Right cardiac atrium (tissue), 5 donors: Measurements from ENCODE around the gene ADAMTSL3. TPM values are rescaled to one million over a fixed set of nuclear protein-coding genes. Genes with fewer than 3 reads are reported as not detected.
A peak's percentile ranks its signal among the peaks of the same experiment; 100 is the strongest.
"Not testable (repeated sequence)": the region's sequence is repeated elsewhere in the genome, so short reads cannot be mapped to it uniquely, and the experiment has no call there.

Experiments used
- ATAC-seq, 2 donors: fragments of 200-7000 bp; cut with Tn5 transposase; one replicate each; pipeline versions ENCODE4 v1.8.0 to v1.9.1; 2020; ENCODE audit warnings: moderate library complexity in 2 of 2, mild to moderate bottlenecking in 1 of 2
- DNase-seq, 3 donors: peaks; one replicate each; pipeline ENCODE4 v3.0.0-alpha.2; 2020
- H3K27ac ChIP-seq: one replicate; pipeline ENCODE4 v1.5.1; 2013; ENCODE audit warnings: mild to moderate bottlenecking, low read length, control low read depth, moderate library complexity
- H3K27me3 ChIP-seq: one replicate; pipeline ENCODE4 v1.6.1; 2013; ENCODE audit not compliant: control insufficient read depth, insufficient read depth
- H3K4me1 ChIP-seq: one replicate; pipeline ENCODE4 v1.6.1; 2013; ENCODE audit warnings: low read length; ENCODE audit not compliant: control insufficient read depth, insufficient read depth
- H3K4me3 ChIP-seq: one replicate; pipeline ENCODE4 v1.5.1; 2013; ENCODE audit warnings: low read length, control low read depth
- H3K9me3 ChIP-seq: one replicate; pipeline ENCODE4 v1.6.1; 2013; ENCODE audit warnings: low read length; ENCODE audit not compliant: control insufficient read depth
- WGBS: extraction: QIAGEN DNeasy Blood & Tissue Kit; methylation state at CpG from one replicate; pipeline ENCODE4 v1.1.7; 2013; 5-methylcytosine and 5-hydroxymethylcytosine counted together
- intact Hi-C, 4 donors: fragments of 100-400 bp; cut with DNase I; formaldehyde crosslinking; loops; one replicate each; pipeline versions ENCODE4 v1.11.0 to v1.14.0; 2022 to 2023
- polyA plus RNA-seq: library from polyadenylated mRNA; stranded (reverse); fragments of 200-250 nt; gene quantifications from one replicate; pipeline ENCODE4 v1.2.3, GENCODE V29; 2013
- total RNA-seq, 4 donors: library from RNA; stranded (reverse); fragmentation: NEBNext Ultra II Directional; extraction: Animal tissue kit (Norgen Biotek cat#: 25700); gene quantifications; one replicate each; pipeline ENCODE4 v1.2.1, GENCODE V29; 2021
- donor health status: healthy with polysubstance abuse.
- donor health status: DM: no; HTN: yes; CAD: no.
- donor health status: DM: no; HTN: no; CAD: no.
- donor health status: DM: no; HTN: yes; CAD: no; lungs with severe emphysema.
- donor health status: DM: yes; HTN: yes; CAD: no.

The ADAMTSL3 gene
- total and polyA plus RNA-seq, 5 donors = 4.7 to 50.2 (median 46.9) TPM

GRCh38 chr15:83747050-83747717 lies 93.3 kb downstream of the ADAMTSL3 start:
- intact Hi-C loops = loop anchor here in 3 of 4 donors (5.0 to 10.0 kb wide), 6 partner anchors 52 to 172 kb away; partner anchors contain the start of gene ADAMTSL3 (in 2 of the 3)
- Histone ChIP-seq H3K27ac (peak overlapping the region; percentile 89), H3K4me3 (no peak overlapping the region), H3K27me3 (no peaks in the 10 kb centered on the region), H3K9me3 (no peaks in the 10 kb centered on the region), H3K4me1 (peaks cover 5% of the 10 kb centered on the region)
- peak; percentile 86 for ATAC-seq
- WGBS = 16% methylated on average over 5 of the region's 5 CpGs
- DNase-seq = peak in 1 of 3 donors; percentile 26

GRCh38 chr15:83747718-83748110 lies 93.8 kb downstream of the ADAMTSL3 start:
- 51% methylated on average over 5 of the region's 5 CpGs for WGBS
- Histone ChIP-seq H3K4me1 (peaks cover 5% of the 10 kb centered on the region), H3K27ac (peak overlapping the region; percentile 89), H3K4me3 (no peak overlapping the region), H3K27me3 (no peaks in the 10 kb centered on the region), H3K9me3 (no peaks in the 10 kb centered on the region)
- DNase-seq (peak in 1 of 3 donors; percentile 54), ATAC-seq (peak; percentile 17 to 25)
- intact Hi-C loops = loop anchor here in 3 of 4 donors (5.0 to 10.0 kb wide), 6 partner anchors 53 to 173 kb away; partner anchors contain the start of gene ADAMTSL3 (in 2 of the 3)

GRCh38 chr15:83753872-83754493 lies 100.1 kb downstream of the ADAMTSL3 start:
- intact Hi-C loops = no loop called here
- H3K9me3 ChIP-seq = no peaks in the 10 kb centered on the region
- WGBS = 67% methylated on average over 6 of the region's 6 CpGs
- no peaks in the 10 kb centered on the region for H3K4me1 ChIP-seq
- no peak overlapping the region for H3K4me3 ChIP-seq
- peak overlapping the region; percentile 8 for H3K27ac ChIP-seq
- H3K27me3 ChIP-seq = no peaks in the 10 kb centered on the region
- DNase-seq (no peak), ATAC-seq (peak in 1 of 2 donors; percentile 43)

GRCh38 chr15:83757291-83757690 lies 103.4 kb downstream of the ADAMTSL3 start:
- WGBS = 98% methylated on average over 1 of the region's 1 CpG
- H3K9me3 ChIP-seq, H3K27ac ChIP-seq, H3K4me3 ChIP-seq, H3K27me3 ChIP-seq, intact Hi-C loops, DNase-seq, H3K4me1 ChIP-seq, ATAC-seq: not testable (repeated sequence)

- Histone ChIP-seq H3K27ac (no peak overlapping the region), H3K4me1 (peaks cover 3% of the 10 kb centered on the region), H3K4me3 (no peak overlapping the region), H3K27me3 (no peaks in the 10 kb centered on the region), H3K9me3 (no peaks in the 10 kb centered on the region)
- ATAC-seq (no peak), DNase-seq (no peak)
- WGBS = 96% methylated on average over 5 of the region's 5 CpGs
- intact Hi-C loops = no loop called here
These were observed 108.4 kb downstream of the ADAMTSL3 start for GRCh38 chr15:83762367-83762766.

- DNase-seq (peak in 1 of 3 donors; percentile 59), ATAC-seq (peak; percentile 66 to 69)
- H3K27me3 ChIP-seq = no peaks in the 10 kb centered on the region
- 51% methylated on average over 8 of the region's 8 CpGs for WGBS
- H3K27ac ChIP-seq = peak overlapping the region; percentile 63
- no peaks in the 10 kb centered on the region for H3K9me3 ChIP-seq
- intact Hi-C loops = no loop called here
- peaks cover 5% of the 10 kb centered on the region for H3K4me1 ChIP-seq
- H3K4me3 ChIP-seq = no peak overlapping the region
These were observed 110.4 kb downstream of the ADAMTSL3 start for GRCh38 chr15:83764201-83764838.

GRCh38 chr15:83766339-83766738 lies 112.4 kb downstream of the ADAMTSL3 start:
- 55% methylated on average over 6 of the region's 6 CpGs for WGBS
- Histone ChIP-seq H3K27ac (peak overlapping the region; percentile 82), H3K27me3 (no peaks in the 10 kb centered on the region), H3K4me3 (no peak overlapping the region), H3K9me3 (no peaks in the 10 kb centered on the region), H3K4me1 (peaks cover 5% of the 10 kb centered on the region)
- no peak for DNase-seq
- ATAC-seq = peak in 1 of 2 donors; percentile 10
- intact Hi-C loops = no loop called here

- ATAC-seq = peak; percentile 74 to 82
- Histone ChIP-seq H3K27ac (peak overlapping the region; percentile 72), H3K27me3 (no peaks in the 10 kb centered on the region), H3K4me3 (no peak overlapping the region), H3K4me1 (peaks cover 5% of the 10 kb centered on the region), H3K9me3 (no peaks in the 10 kb centered on the region)
- 38% methylated on average over 4 of the region's 4 CpGs for WGBS
- intact Hi-C loops = no loop called here
- DNase-seq = peak in 1 of 3 donors; percentile 59
These were observed 113.8 kb downstream of the ADAMTSL3 start for GRCh38 chr15:83767741-83768140.

- intact Hi-C loops = no loop called here
- Histone ChIP-seq H3K27me3 (no peaks in the 10 kb centered on the region), H3K9me3 (no peaks in the 10 kb centered on the region), H3K4me1 (peaks cover 5% of the 10 kb centered on the region), H3K27ac (no peak overlapping the region), H3K4me3 (no peak overlapping the region)
- ATAC-seq (no peak), DNase-seq (no peak)
- 60% methylated on average over 1 of the region's 1 CpG for WGBS
These were observed 115.6 kb downstream of the ADAMTSL3 start for GRCh38 chr15:83769411-83769999.

- intact Hi-C loops = no loop called here
- no peak for ATAC-seq
- 39% methylated on average over 3 of the region's 3 CpGs for WGBS
These were observed 121.8 kb downstream of the ADAMTSL3 start for GRCh38 chr15:83775738-83776137.

GRCh38 chr15:83776986-83777385 lies 123.1 kb downstream of the ADAMTSL3 start:
- peak in 1 of 3 donors; percentile 40 for DNase-seq
- H3K4me1 ChIP-seq = no peaks in the 10 kb centered on the region
- H3K27me3 ChIP-seq = no peaks in the 10 kb centered on the region
- H3K27ac ChIP-seq = no peak overlapping the region
- no peaks in the 10 kb centered on the region for H3K9me3 ChIP-seq
- peak in 1 of 2 donors; percentile 41 for ATAC-seq
- intact Hi-C loops = no loop called here
- WGBS = 96% methylated on average over 4 of the region's 4 CpGs
- no peak overlapping the region for H3K4me3 ChIP-seq

More at GRCh38 chr15:83775738-83776137, 121.8 kb downstream of the ADAMTSL3 start:
- DNase-seq = no peak
- H3K9me3 ChIP-seq = no peaks in the 10 kb centered on the region
- no peaks in the 10 kb centered on the region for H3K4me1 ChIP-seq
- no peak overlapping the region for H3K27ac ChIP-seq
- H3K27me3 ChIP-seq = no peaks in the 10 kb centered on the region
- no peak overlapping the region for H3K4me3 ChIP-seq
